Subcutaneous adipose tissue (tissue), 4 donors: Measurements from ENCODE around the gene PKP4. TPM values are rescaled to one million over a fixed set of nuclear protein-coding genes. Genes with fewer than 3 reads are reported as not detected.

ENCODE experiments used
- CTCF ChIP-seq: fragments of 450-650 bp; IDR thresholded peaks from one replicate; pipeline ENCODE4 v1.5.1; 2016; ENCODE audit warnings: low read depth, mild to moderate bottlenecking, control low read depth, antibody characterized with exemption, moderate library complexity
- total RNA-seq, 4 donors: library from RNA; depleted of rRNA; stranded (reverse); fragments of >200 nt; gene quantifications; one replicate each; pipeline ENCODE4 v1.1.0, GENCODE V29; 2016

The PKP4 gene
- total RNA-seq, 4 donors from 2014 or later, result 29.6 to 90.6 (median 68.0) TPM

- TF ChIP-seq CTCF, result no peak
These were observed 55.6 kb downstream of the PKP4 start for GRCh38 chr2:158512323-158512722.

- no peak for TF ChIP-seq CTCF
These were observed 57.1 kb downstream of the PKP4 start for GRCh38 chr2:158513841-158514240.

- no peak for TF ChIP-seq CTCF
These were observed 61.3 kb downstream of the PKP4 start for GRCh38 chr2:158518084-158518483.

GRCh38 chr2:158519481-158519880, 62.7 kb downstream of the PKP4 start:
- TF ChIP-seq CTCF, result no peak

GRCh38 chr2:158529379-158530259, 72.9 kb downstream of the PKP4 start:
- TF ChIP-seq CTCF, result no peak

- no peak for TF ChIP-seq CTCF
These were observed 74.1 kb downstream of the PKP4 start for GRCh38 chr2:158530829-158531228.

- no peak for TF ChIP-seq CTCF
These were observed 76.3 kb downstream of the PKP4 start for GRCh38 chr2:158533009-158533408.
